ENCODE data around the gene AGAP1. TPM values are rescaled to one million over a fixed set of nuclear protein-coding genes. Genes with fewer than 3 reads are reported as not detected.

Gene AGAP1
- total and polyA plus RNA-seq, 4 donors, result 36.1 to 79.4 (median 52.6) TPM

DNA sequence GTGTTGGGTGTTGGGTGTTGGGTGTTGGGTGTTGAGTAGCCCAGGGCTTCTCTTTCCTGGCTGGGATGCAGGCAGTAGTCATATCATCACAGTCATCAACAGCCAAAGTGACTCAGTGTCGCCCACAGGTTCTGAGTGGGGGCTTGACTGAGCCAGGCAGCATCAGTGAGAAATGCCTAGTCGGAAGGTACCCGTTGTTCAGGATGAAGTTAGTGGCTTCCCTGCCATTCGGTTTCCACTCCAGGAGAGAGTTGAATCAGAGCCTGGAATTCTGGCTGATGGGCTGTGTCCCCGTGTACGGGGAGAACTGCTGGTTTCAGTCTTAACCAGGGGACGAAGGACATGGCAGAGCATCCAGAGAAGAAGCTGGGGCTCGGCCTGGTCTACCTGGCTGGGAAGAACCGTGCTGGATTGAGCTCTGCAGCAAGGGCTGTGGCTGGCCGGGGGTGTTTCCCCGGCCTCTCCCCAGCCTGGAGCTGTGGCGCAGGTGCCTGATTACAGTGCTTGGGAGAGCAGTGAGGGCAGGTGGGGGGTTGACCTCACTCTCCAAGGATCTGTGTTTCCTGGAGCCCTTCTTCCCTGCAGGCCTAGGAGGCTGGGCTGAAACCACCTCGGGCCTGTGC lies 49.4 kb downstream of the AGAP1 start:
- no peak for DNase-seq (ENCODE audit: low read depth in 4 of 6, low spot score in 6 of 6)

DNA sequence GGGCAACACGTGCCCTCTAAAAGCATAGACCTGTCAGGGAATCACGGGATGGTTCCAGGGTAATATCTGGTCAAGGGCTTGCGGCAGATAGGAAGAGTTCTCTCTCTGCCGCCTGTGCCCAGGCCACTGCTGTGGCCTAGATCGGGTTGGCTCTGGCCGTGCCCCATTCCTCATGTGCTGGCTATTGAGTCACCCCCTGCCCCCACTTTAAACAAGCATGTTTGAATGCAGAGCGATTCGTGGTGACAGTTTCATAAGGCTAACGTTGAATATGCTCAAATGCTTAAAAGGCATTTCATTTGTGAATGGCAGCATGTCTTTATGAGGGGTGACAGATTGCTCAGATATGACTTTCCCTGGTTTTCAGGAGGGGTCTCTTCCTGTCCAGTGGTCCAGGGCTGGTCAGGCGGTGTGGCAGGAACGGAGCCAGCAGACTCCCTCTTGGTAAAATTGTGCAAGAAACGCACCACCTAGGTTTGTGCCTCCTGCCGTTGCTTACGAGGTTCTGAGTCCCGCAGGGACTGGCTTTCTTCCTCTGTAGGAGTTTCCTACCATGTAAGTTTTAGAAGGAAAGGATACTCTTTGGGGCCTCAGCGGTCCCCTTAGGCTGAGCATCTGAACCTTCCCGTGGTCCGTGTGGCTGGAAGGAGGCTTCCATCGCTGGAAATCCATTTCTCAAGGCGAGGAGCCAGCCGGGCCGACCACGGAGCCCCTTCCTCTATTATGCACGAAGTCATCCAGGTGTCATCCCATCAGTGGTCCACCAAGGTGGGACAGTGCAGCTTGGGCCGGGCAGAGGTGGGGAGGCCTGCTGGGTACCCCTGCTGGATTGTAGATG lies 50.2 kb downstream of the AGAP1 start:
- H3K27ac ChIP-seq (ENCODE audit: low read depth, low read length), result no peak overlapping the region

More for the DNA sequence above, 49.4 kb downstream of the AGAP1 start:
- no peak overlapping the region for H3K4me3 ChIP-seq (ENCODE audit: low read depth, low read length)
- peaks cover 2% of the 10 kb centered on the region for H3K36me3 ChIP-seq (ENCODE audit: control insufficient read depth, insufficient read depth, low read length)
- no peaks in the 10 kb centered on the region for H3K9me3 ChIP-seq (ENCODE audit: control insufficient read depth, insufficient read depth, low read length)
- H3K27me3 ChIP-seq (ENCODE audit: control insufficient read depth, insufficient read depth, low read length), result no peaks in the 10 kb centered on the region
- 77% methylated on average over 13 of the region's 13 CpGs for WGBS (ENCODE audit: insufficient coverage)
- peaks cover 36% of the 10 kb centered on the region for H3K4me1 ChIP-seq (ENCODE audit: control insufficient read depth, insufficient read depth, low read length)
- H3K27ac ChIP-seq (ENCODE audit: low read depth, low read length), result no peak overlapping the region

DNA sequence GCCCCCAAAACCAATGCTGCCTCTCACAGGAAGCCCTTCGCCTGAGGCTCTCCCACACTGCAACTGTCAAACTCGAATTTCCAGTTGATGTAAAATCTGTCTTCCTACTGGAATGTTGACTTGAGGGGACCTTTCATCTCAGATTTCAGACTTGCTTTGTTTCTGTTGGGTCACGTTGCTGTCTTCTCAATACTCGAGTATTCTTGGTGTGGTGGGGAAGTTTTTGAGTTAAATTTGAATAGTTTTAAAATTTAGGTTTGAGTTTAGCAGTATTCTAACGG lies 50.8 kb downstream of the AGAP1 start:
- 93% methylated on average over 2 of the region's 5 CpGs for WGBS (ENCODE audit: insufficient coverage)
- no peak overlapping the region for H3K4me3 ChIP-seq (ENCODE audit: low read depth, low read length)
- H3K4me1 ChIP-seq (ENCODE audit: control insufficient read depth, insufficient read depth, low read length), result peaks cover 44% of the 10 kb centered on the region
- no peak for DNase-seq (ENCODE audit: low read depth in 4 of 6, low spot score in 6 of 6)
- no peaks in the 10 kb centered on the region for H3K9me3 ChIP-seq (ENCODE audit: control insufficient read depth, insufficient read depth, low read length)
- H3K36me3 ChIP-seq (ENCODE audit: control insufficient read depth, insufficient read depth, low read length), result peaks cover 2% of the 10 kb centered on the region
- no peak overlapping the region for H3K27ac ChIP-seq (ENCODE audit: low read depth, low read length)
- H3K27me3 ChIP-seq (ENCODE audit: control insufficient read depth, insufficient read depth, low read length), result no peaks in the 10 kb centered on the region

More for the DNA sequence above, 50.2 kb downstream of the AGAP1 start:
- peaks cover 39% of the 10 kb centered on the region for H3K4me1 ChIP-seq (ENCODE audit: control insufficient read depth, insufficient read depth, low read length)
- DNase-seq (ENCODE audit: low read depth in 4 of 6, low spot score in 6 of 6), result no peak
- no peaks in the 10 kb centered on the region for H3K9me3 ChIP-seq (ENCODE audit: control insufficient read depth, insufficient read depth, low read length)
- H3K4me3 ChIP-seq (ENCODE audit: low read depth, low read length), result no peak overlapping the region
- H3K36me3 ChIP-seq (ENCODE audit: control insufficient read depth, insufficient read depth, low read length), result peaks cover 2% of the 10 kb centered on the region
- no peaks in the 10 kb centered on the region for H3K27me3 ChIP-seq (ENCODE audit: control insufficient read depth, insufficient read depth, low read length)
- 95% methylated on average over 23 of the region's 25 CpGs for WGBS (ENCODE audit: insufficient coverage)

- Histone ChIP-seq H3K4me1 (ENCODE audit: control insufficient read depth, insufficient read depth, low read length) (peaks cover 44% of the 10 kb centered on the region), H3K36me3 (ENCODE audit: control insufficient read depth, insufficient read depth, low read length) (peaks cover 2% of the 10 kb centered on the region), H3K4me3 (ENCODE audit: low read depth, low read length) (no peak overlapping the region), H3K27ac (ENCODE audit: low read depth, low read length) (no peak overlapping the region), H3K27me3 (ENCODE audit: control insufficient read depth, insufficient read depth, low read length) (no peaks in the 10 kb centered on the region), H3K9me3 (ENCODE audit: control insufficient read depth, insufficient read depth, low read length) (no peaks in the 10 kb centered on the region)
- WGBS (ENCODE audit: insufficient coverage), result 59% methylated on average over 9 of the region's 11 CpGs
- no peak for DNase-seq (ENCODE audit: low read depth in 4 of 6, low spot score in 6 of 6)
Observed at GRCh38 chr2:235545339-235546150, 51.7 kb downstream of the AGAP1 start.

DNA sequence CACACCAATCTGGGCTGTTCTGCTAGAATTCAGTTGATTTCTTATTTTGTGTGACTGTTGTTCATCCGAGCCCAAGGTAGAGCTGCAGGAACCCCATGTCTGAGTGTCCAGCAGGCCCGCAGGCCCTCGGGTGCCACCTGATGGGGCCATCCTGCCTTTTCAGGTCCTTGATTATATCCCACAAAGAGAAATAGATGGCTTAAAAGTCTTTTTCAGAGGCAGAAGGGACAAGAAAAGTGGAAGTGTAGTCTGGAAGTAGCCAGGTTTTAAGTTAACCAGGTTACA lies 52.2 kb downstream of the AGAP1 start:
- Histone ChIP-seq H3K36me3 (ENCODE audit: control insufficient read depth, insufficient read depth, low read length) (peaks cover 2% of the 10 kb centered on the region), H3K9me3 (ENCODE audit: control insufficient read depth, insufficient read depth, low read length) (no peaks in the 10 kb centered on the region), H3K4me1 (ENCODE audit: control insufficient read depth, insufficient read depth, low read length) (peaks cover 47% of the 10 kb centered on the region), H3K27ac (ENCODE audit: low read depth, low read length) (no peak overlapping the region), H3K4me3 (ENCODE audit: low read depth, low read length) (no peak overlapping the region), H3K27me3 (ENCODE audit: control insufficient read depth, insufficient read depth, low read length) (no peaks in the 10 kb centered on the region)
- 81% methylated on average over 3 of the region's 3 CpGs for WGBS (ENCODE audit: insufficient coverage)
- no peak for DNase-seq (ENCODE audit: low read depth in 4 of 6, low spot score in 6 of 6)

DNA sequence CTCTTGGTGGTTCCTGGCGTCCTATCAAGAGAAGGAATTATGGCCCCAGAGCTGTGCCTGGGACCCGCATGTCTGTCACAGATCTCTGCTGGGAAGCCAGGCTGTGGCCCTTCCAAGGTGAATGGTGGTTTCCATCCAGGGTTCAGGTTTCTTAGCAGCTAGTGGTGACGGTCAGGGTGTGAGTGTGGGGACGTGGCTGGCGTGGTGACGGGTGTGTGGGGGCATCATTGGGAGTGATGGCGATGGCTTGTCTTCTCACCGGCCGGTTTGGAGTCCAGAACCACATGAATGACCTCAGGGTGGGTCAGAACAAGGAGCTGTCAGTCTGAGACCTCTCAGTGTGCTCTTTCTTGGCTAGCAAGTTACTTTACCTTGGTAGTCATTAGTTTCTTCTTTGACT lies 52.6 kb downstream of the AGAP1 start:
- 80% methylated on average over 9 of the region's 9 CpGs for WGBS (ENCODE audit: insufficient coverage)
- DNase-seq (ENCODE audit: low read depth in 4 of 6, low spot score in 6 of 6), result no peak
- Histone ChIP-seq H3K27me3 (ENCODE audit: control insufficient read depth, insufficient read depth, low read length) (no peaks in the 10 kb centered on the region), H3K36me3 (ENCODE audit: control insufficient read depth, insufficient read depth, low read length) (peaks cover 2% of the 10 kb centered on the region), H3K27ac (ENCODE audit: low read depth, low read length) (no peak overlapping the region), H3K9me3 (ENCODE audit: control insufficient read depth, insufficient read depth, low read length) (no peaks in the 10 kb centered on the region), H3K4me1 (ENCODE audit: control insufficient read depth, insufficient read depth, low read length) (peaks cover 50% of the 10 kb centered on the region), H3K4me3 (ENCODE audit: low read depth, low read length) (no peak overlapping the region)

GRCh38 chr2:235549735-235550377 lies 56.0 kb downstream of the AGAP1 start:
- peaks cover 3% of the 10 kb centered on the region for H3K36me3 ChIP-seq (ENCODE audit: control insufficient read depth, insufficient read depth, low read length)
- 85% methylated on average over 15 of the region's 19 CpGs for WGBS (ENCODE audit: insufficient coverage)
- no peaks in the 10 kb centered on the region for H3K9me3 ChIP-seq (ENCODE audit: control insufficient read depth, insufficient read depth, low read length)
- no peak overlapping the region for H3K4me3 ChIP-seq (ENCODE audit: low read depth, low read length)
- no peak overlapping the region for H3K27ac ChIP-seq (ENCODE audit: low read depth, low read length)
- DNase-seq (ENCODE audit: low read depth in 4 of 6, low spot score in 6 of 6), result no peak
- no peaks in the 10 kb centered on the region for H3K27me3 ChIP-seq (ENCODE audit: control insufficient read depth, insufficient read depth, low read length)
- H3K4me1 ChIP-seq (ENCODE audit: control insufficient read depth, insufficient read depth, low read length), result peaks cover 67% of the 10 kb centered on the region

GRCh38 chr2:235550378-235550760 lies 56.5 kb downstream of the AGAP1 start:
- H3K27me3 ChIP-seq (ENCODE audit: control insufficient read depth, insufficient read depth, low read length), result no peaks in the 10 kb centered on the region
- H3K4me1 ChIP-seq (ENCODE audit: control insufficient read depth, insufficient read depth, low read length), result peaks cover 71% of the 10 kb centered on the region
- 96% methylated on average over 12 of the region's 12 CpGs for WGBS (ENCODE audit: insufficient coverage)

DNA sequence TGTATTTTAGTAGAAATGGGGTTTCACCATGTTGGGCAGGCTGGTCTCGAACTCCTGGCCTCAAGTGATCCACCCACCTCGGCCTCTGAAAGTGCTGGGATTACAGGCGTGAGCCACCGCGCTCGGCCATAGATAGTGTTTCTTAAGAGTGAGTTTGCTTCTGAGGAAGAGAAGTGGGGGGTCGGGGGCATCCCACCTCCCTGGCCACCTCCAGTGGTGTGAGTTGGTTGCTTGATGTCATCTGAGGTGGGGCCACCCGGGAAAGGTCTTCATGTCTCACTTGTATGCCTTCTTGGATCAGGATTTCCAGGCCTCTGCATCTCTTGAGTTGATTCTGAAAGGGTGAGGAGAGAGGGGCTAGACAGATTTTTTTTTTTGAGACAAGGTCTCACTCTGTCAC lies 57.1 kb downstream of the AGAP1 start:
- no peaks in the 10 kb centered on the region for H3K27me3 ChIP-seq (ENCODE audit: control insufficient read depth, insufficient read depth, low read length)
- no peak for DNase-seq (ENCODE audit: low read depth in 4 of 6, low spot score in 6 of 6)
- no peak overlapping the region for H3K4me3 ChIP-seq (ENCODE audit: low read depth, low read length)
- no peaks in the 10 kb centered on the region for H3K9me3 ChIP-seq (ENCODE audit: control insufficient read depth, insufficient read depth, low read length)
- H3K27ac ChIP-seq (ENCODE audit: low read depth, low read length), result no peak overlapping the region
- H3K36me3 ChIP-seq (ENCODE audit: control insufficient read depth, insufficient read depth, low read length), result peaks cover 3% of the 10 kb centered on the region
- WGBS (ENCODE audit: insufficient coverage), result 83% methylated on average over 2 of the region's 8 CpGs
- peaks cover 68% of the 10 kb centered on the region for H3K4me1 ChIP-seq (ENCODE audit: control insufficient read depth, insufficient read depth, low read length)

More at GRCh38 chr2:235550378-235550760, 56.5 kb downstream of the AGAP1 start:
- no peak for DNase-seq (ENCODE audit: low read depth in 4 of 6, low spot score in 6 of 6)
- Histone ChIP-seq H3K27ac (ENCODE audit: low read depth, low read length) (no peak overlapping the region), H3K9me3 (ENCODE audit: control insufficient read depth, insufficient read depth, low read length) (no peaks in the 10 kb centered on the region), H3K36me3 (ENCODE audit: control insufficient read depth, insufficient read depth, low read length) (peaks cover 3% of the 10 kb centered on the region), H3K4me3 (ENCODE audit: low read depth, low read length) (no peak overlapping the region)

Measured in spinal cord (tissue), 10 donors.